GM23338 (cell line): Measurements from ENCODE around the gene GPR31.
"Not testable (repeated sequence)": the region's sequence is repeated elsewhere in the genome, so short reads cannot be mapped to it uniquely, and the experiment has no call there.

Experiments
- CREB1 ChIP-seq: fragments of 250-450 bp; sonication (Bioruptor Pico); IDR thresholded peaks from 2 replicates; pipeline ENCODE4 v1.5.0; 2020; ENCODE audit warnings: low read depth, mild to moderate bottlenecking, moderate library complexity
- CTCF ChIP-seq, 2 experiments: fragments of 200-600 bp in 1 of 2; sonication (generic) in 1 of 2; conservative IDR thresholded peaks; 2 replicates each; pipeline versions ENCODE4 v1.5.1 to v1.6.1; 2016 to 2017; ENCODE audit warnings: antibody characterized with exemption in 2 of 2, low read depth in 2 of 2, mild to moderate bottlenecking in 2 of 2, moderate library complexity in 1 of 2
- ETS1 ChIP-seq: IDR thresholded peaks from 2 replicates; pipeline ENCODE4 v1.6.1; 2016; ENCODE audit warnings: antibody characterized with exemption
- EZH2 ChIP-seq: fragments of 200-600 bp; sonication (generic); IDR thresholded peaks from one replicate; pipeline ENCODE4 v1.8.0; 2017; ENCODE audit warnings: antibody characterized with exemption, mild to moderate bottlenecking, low read depth; ENCODE audit not compliant: unreplicated experiment
- EZH2phosphoT487 ChIP-seq: fragments of 200-600 bp; sonication (generic); IDR thresholded peaks from one replicate; pipeline ENCODE4 v1.8.1; 2018; ENCODE audit warnings: antibody characterized with exemption; ENCODE audit not compliant: unreplicated experiment
- JUNB ChIP-seq: IDR thresholded peaks from one replicate; pipeline ENCODE4 v1.6.1; 2016; ENCODE audit warnings: antibody characterized with exemption; ENCODE audit not compliant: unreplicated experiment
- NANOG ChIP-seq: IDR thresholded peaks from 2 replicates; pipeline ENCODE4 v1.6.1; 2016; ENCODE audit warnings: antibody characterized with exemption, borderline replicate concordance
- POLR2AphosphoS5 ChIP-seq: IDR thresholded peaks from 2 replicates; pipeline ENCODE4 v1.6.1; 2016; ENCODE audit warnings: antibody characterized with exemption, low read depth
- ZNF331 ChIP-seq: fragments of 250-450 bp; sonication (Bioruptor Pico); IDR thresholded peaks from 2 replicates; pipeline ENCODE4 v1.5.0; 2020; ENCODE audit warnings: low read depth, mild to moderate bottlenecking, moderate library complexity
- TF ChIP-seq, protein P1 (sequence below): IDR thresholded peaks from one replicate; pipeline ENCODE4 v1.6.1; 2018; ENCODE audit warnings: antibody characterized with exemption; ENCODE audit not compliant: unreplicated experiment

DNA sequence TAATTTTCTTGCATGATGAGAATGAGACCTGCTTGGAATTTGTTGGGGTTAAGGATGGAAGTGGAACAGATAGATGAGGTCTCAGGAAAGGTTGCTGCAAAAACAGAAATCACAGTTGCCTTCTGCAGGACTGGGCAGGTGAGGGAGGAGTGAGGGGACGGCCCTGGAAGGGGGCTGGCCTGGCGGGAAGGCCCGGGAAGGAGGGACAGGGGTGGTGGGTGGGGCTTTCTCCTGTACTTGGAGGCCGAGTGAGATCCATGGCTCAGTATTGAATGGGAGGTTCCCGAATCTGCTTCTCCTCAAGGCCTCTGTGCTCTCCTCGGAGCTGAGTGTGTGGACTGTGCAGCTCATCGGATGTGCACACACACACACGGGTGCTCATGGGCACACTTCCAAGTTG lies 44.8 kb upstream of the GPR31 start:
- TF ChIP-seq CTCF (conservative IDR thresholded peaks at IDR 0.05; ENCODE audit: low read depth in 2 of 2); ZNF331 (CRISPR knock-in tag); POLR2AphosphoS5; EZH2phosphoT487; CREB1 (CRISPR knock-in tag); JUNB; EZH2; ETS1; NANOG: not testable (repeated sequence)
- TF ChIP-seq, protein P1, sequence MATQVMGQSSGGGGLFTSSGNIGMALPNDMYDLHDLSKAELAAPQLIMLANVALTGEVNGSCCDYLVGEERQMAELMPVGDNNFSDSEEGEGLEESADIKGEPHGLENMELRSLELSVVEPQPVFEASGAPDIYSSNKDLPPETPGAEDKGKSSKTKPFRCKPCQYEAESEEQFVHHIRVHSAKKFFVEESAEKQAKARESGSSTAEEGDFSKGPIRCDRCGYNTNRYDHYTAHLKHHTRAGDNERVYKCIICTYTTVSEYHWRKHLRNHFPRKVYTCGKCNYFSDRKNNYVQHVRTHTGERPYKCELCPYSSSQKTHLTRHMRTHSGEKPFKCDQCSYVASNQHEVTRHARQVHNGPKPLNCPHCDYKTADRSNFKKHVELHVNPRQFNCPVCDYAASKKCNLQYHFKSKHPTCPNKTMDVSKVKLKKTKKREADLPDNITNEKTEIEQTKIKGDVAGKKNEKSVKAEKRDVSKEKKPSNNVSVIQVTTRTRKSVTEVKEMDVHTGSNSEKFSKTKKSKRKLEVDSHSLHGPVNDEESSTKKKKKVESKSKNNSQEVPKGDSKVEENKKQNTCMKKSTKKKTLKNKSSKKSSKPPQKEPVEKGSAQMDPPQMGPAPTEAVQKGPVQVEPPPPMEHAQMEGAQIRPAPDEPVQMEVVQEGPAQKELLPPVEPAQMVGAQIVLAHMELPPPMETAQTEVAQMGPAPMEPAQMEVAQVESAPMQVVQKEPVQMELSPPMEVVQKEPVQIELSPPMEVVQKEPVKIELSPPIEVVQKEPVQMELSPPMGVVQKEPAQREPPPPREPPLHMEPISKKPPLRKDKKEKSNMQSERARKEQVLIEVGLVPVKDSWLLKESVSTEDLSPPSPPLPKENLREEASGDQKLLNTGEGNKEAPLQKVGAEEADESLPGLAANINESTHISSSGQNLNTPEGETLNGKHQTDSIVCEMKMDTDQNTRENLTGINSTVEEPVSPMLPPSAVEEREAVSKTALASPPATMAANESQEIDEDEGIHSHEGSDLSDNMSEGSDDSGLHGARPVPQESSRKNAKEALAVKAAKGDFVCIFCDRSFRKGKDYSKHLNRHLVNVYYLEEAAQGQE: not testable (repeated sequence)
